ENCODE measurements around the gene FXYD1. TPM values are rescaled to one million over a fixed set of nuclear protein-coding genes. Genes with fewer than 3 reads are reported as not detected.
"Not testable (repeated sequence)": the region's sequence is repeated elsewhere in the genome, so short reads cannot be mapped to it uniquely, and the experiment has no call there.

The FXYD1 gene
- total RNA-seq, 5 donors from 2014 or later (not counting 1 experiment from before 2014, with no cell fraction given): 0.70 to 7.7 (median 4.8) TPM

DNA sequence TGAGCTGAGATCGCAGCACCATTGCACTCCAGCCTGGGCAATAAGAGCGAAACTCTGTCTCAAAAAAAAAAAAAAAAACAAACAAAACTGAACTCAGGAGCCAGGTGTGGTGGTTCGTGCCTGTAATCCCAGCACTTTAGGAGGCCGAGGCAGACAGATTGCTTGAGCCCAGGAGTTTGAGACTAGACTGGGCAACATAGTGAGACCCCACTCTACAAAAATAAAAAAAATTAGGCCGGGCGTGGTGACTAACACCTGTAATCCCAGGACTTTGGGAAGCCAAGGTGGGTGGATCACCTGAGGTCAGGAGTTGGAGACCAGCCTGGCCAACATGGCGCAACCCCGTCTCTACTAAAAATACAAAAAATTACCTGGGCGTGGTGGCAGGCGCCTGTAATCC lies 36.7 kb upstream of the FXYD1 start:
- ATAC-seq (replicated peaks in 1 of 4); H3K4me3 Mint-ChIP-seq; H3K27me3 ChIP-seq (replicated peaks in 1 of 2; ENCODE audit: control insufficient read depth in 2 of 2, extremely low read depth in 1 of 2, insufficient read depth in 2 of 2, low read length in 1 of 2); H3K27me3 Mint-ChIP-seq; H3K4me3 ChIP-seq (ENCODE audit: control insufficient read depth in 1 of 2, extremely low read depth in 1 of 2, low read length in 1 of 2); POLR2A ChIA-PET; H3K27ac Mint-ChIP-seq; H3K4me1 ChIP-seq (ENCODE audit: control insufficient read depth in 1 of 2, extremely low read depth in 1 of 2, insufficient read depth in 2 of 2, low read length in 2 of 2); H3K36me3 Mint-ChIP-seq; H3K4me1 Mint-ChIP-seq; H3K9me3 Mint-ChIP-seq; H3K9me3 ChIP-seq; CTCF ChIA-PET; H3K27ac ChIP-seq (ENCODE audit: low read length); DNase-seq; H3K36me3 ChIP-seq (ENCODE audit: control insufficient read depth in 2 of 2, extremely low read depth in 1 of 2, insufficient read depth in 1 of 2, low read length in 1 of 2): not testable (repeated sequence)
- WGBS (ENCODE audit: insufficient coverage): 95% methylated on average over 5 of the region's 10 CpGs

DNA sequence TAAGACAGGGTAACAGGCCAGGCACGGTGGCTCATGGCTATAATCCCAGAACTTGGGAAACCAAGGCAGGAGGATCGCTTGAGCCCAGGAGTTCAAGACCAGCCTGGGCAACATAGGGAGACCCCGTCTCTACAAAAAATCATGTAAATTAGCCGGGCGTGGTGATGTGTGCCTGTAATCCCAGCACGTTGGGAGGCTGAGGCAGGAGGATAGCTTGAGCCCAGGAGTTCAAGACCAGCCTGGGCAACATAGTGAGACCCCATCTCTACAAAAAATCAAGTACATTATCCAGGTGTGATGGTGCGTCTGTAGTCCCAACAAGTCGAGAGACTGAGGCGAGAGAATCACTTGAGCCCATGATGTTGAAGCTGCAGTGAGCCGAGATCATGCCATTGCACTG lies 35.0 kb upstream of the FXYD1 start:
- H3K4me1 ChIP-seq (ENCODE audit: control insufficient read depth in 1 of 2, extremely low read depth in 1 of 2, insufficient read depth in 2 of 2, low read length in 2 of 2); ATAC-seq (replicated peaks in 1 of 4); H3K36me3 ChIP-seq (ENCODE audit: control insufficient read depth in 2 of 2, extremely low read depth in 1 of 2, insufficient read depth in 1 of 2, low read length in 1 of 2); H3K36me3 Mint-ChIP-seq; DNase-seq; CTCF ChIA-PET; H3K4me3 Mint-ChIP-seq; H3K27me3 ChIP-seq (replicated peaks in 1 of 2; ENCODE audit: control insufficient read depth in 2 of 2, extremely low read depth in 1 of 2, insufficient read depth in 2 of 2, low read length in 1 of 2); H3K4me3 ChIP-seq (ENCODE audit: control insufficient read depth in 1 of 2, extremely low read depth in 1 of 2, low read length in 1 of 2); H3K9me3 Mint-ChIP-seq; H3K27me3 Mint-ChIP-seq; H3K27ac ChIP-seq (ENCODE audit: low read length); H3K9me3 ChIP-seq; H3K27ac Mint-ChIP-seq; H3K4me1 Mint-ChIP-seq; POLR2A ChIA-PET: not testable (repeated sequence)
- WGBS (ENCODE audit: insufficient coverage): 81% methylated on average over 10 of the region's 10 CpGs

DNA sequence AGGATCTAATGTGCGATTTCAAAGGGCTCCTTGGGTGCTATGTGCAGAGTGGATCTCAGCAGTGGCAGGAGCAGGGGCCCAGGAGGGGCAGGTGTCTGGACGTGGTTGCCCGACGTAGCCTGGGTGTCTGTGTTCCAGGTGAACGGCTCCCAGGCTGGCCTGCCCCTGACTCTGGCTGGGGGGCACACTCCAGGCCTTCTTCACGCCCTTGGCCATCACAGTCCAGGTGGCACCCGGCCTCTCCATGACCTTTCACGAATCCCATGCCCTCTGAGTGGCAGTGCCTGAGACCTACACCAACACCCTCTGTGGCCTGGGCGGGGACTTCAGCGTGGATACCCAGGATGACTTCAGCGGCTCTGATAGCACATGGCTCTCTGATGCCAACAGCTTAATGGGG lies 34.3 kb upstream of the FXYD1 start:
- H3K27me3 Mint-ChIP-seq: peaks cover 0 to 2% of the 10 kb centered on the region in 2 donors
- Histone ChIP-seq H3K27me3 (replicated peaks in 1 of 2; ENCODE audit: control insufficient read depth in 2 of 2, extremely low read depth in 1 of 2, insufficient read depth in 2 of 2, low read length in 1 of 2) (peaks cover 0 to 3% of the 10 kb centered on the region in 2 experiments), H3K4me1 (ENCODE audit: control insufficient read depth in 1 of 2, extremely low read depth in 1 of 2, insufficient read depth in 2 of 2, low read length in 2 of 2) (no peaks in the 10 kb centered on the region), H3K4me3 (ENCODE audit: control insufficient read depth in 1 of 2, extremely low read depth in 1 of 2, low read length in 1 of 2) (no peak overlapping the region), H3K36me3 (ENCODE audit: control insufficient read depth in 2 of 2, extremely low read depth in 1 of 2, insufficient read depth in 1 of 2, low read length in 1 of 2) (no peaks in the 10 kb centered on the region), H3K27ac (ENCODE audit: low read length) (no peak overlapping the region), H3K9me3 (no peaks in the 10 kb centered on the region)
- ATAC-seq (replicated peaks in 1 of 4): no peak
- no peaks in the 10 kb centered on the region for H3K4me1 Mint-ChIP-seq
- no peak overlapping the region for H3K4me3 Mint-ChIP-seq
- DNase-seq: no peak
- ChIA-PET POLR2A (no interaction called here), CTCF (no interaction called here)
- no peaks in the 10 kb centered on the region for H3K9me3 Mint-ChIP-seq
- no peaks in the 10 kb centered on the region for H3K36me3 Mint-ChIP-seq
- no peak overlapping the region for H3K27ac Mint-ChIP-seq
- 94% methylated on average over 10 of the region's 11 CpGs for WGBS (ENCODE audit: insufficient coverage)

DNA sequence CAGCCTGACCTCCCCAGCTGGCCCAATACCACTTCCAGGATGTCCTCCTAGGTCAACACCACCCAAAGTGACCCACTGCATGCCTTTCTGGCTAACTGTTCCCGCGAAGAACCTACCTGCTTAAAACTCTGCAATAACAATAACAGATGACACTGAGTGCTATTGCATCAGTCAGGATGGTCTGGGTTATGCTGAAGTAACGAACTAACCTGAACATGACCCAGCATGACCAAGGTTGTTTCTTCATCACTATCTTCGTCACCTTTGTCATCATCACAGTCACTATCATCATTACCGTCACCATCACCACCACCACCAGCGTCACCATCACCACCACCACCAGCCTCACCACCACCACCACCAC lies 33.6 kb upstream of the FXYD1 start:
- no peaks in the 10 kb centered on the region for H3K4me1 Mint-ChIP-seq
- WGBS (ENCODE audit: insufficient coverage): 86% methylated on average over 6 of the region's 6 CpGs
- no peak for ATAC-seq (replicated peaks in 1 of 4)

DNA sequence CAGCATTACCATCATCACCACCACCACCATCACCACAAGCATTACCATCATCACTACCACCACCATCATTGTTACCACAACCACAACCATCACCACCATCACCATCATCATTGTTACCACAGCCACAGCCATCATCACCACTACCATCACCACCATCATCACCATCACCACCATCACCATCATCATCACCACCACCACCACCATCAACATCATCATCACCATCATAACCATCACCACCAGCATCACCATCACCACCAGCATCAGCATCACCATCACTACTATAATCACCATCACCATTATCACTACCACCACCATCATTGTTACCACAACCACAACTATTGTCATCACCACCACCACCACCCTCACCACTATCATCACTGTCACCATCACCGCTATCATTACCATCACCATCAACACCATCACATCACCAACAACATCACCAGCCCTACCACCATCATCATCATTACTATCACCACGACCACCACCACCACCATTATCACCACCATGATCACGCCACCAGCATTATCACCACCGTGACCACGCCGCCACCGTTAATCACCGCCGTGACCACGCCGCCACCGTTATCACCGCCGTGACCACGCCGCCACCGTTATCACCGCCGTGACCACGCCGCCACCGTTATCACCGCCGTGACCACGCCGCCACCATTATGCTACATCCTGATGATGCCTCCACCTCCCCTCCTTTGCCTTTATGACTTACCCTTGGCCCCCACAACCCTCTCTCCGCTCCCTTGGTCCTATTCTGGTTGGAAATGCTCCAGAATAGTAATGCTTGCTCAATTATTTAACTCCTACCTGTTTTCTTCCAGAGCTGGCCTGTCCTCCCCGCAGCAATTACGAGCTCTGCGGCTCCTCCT lies 33.0 kb upstream of the FXYD1 start:
- H3K4me3 ChIP-seq (ENCODE audit: control insufficient read depth in 1 of 2, extremely low read depth in 1 of 2, low read length in 1 of 2): no peak overlapping the region
- ChIA-PET CTCF (no interaction called here), POLR2A (no interaction called here)
- Mint-ChIP-seq H3K4me3 (no peak overlapping the region), H3K27ac (no peak overlapping the region), H3K4me1 (no peaks in the 10 kb centered on the region), H3K27me3 (peaks cover 0 to 2% of the 10 kb centered on the region in 2 donors), H3K9me3 (no peaks in the 10 kb centered on the region), H3K36me3 (no peaks in the 10 kb centered on the region)
- DNase-seq (no peak), ATAC-seq (replicated peaks in 1 of 4) (no peak)
- no peak overlapping the region for H3K27ac ChIP-seq (ENCODE audit: low read length)
- no peaks in the 10 kb centered on the region for H3K36me3 ChIP-seq (ENCODE audit: control insufficient read depth in 2 of 2, extremely low read depth in 1 of 2, insufficient read depth in 1 of 2, low read length in 1 of 2)
- H3K4me1 ChIP-seq (ENCODE audit: control insufficient read depth in 1 of 2, extremely low read depth in 1 of 2, insufficient read depth in 2 of 2, low read length in 2 of 2): no peaks in the 10 kb centered on the region
- H3K27me3 ChIP-seq (replicated peaks in 1 of 2; ENCODE audit: control insufficient read depth in 2 of 2, extremely low read depth in 1 of 2, insufficient read depth in 2 of 2, low read length in 1 of 2): peaks cover 0 to 7% of the 10 kb centered on the region in 2 experiments
- no peaks in the 10 kb centered on the region for H3K9me3 ChIP-seq
- 91% methylated on average over 27 of the region's 30 CpGs for whole genome bisulfite sequencing (ENCODE audit: insufficient coverage)

More for the DNA sequence above, 33.6 kb upstream of the FXYD1 start:
- H3K27ac ChIP-seq (ENCODE audit: low read length): no peak overlapping the region
- no peaks in the 10 kb centered on the region for H3K9me3 Mint-ChIP-seq
- H3K27me3 ChIP-seq (replicated peaks in 1 of 2; ENCODE audit: control insufficient read depth in 2 of 2, extremely low read depth in 1 of 2, insufficient read depth in 2 of 2, low read length in 1 of 2): peaks cover 0 to 5% of the 10 kb centered on the region in 2 experiments
- ChIA-PET POLR2A (no interaction called here), CTCF (no interaction called here)
- H3K9me3 ChIP-seq: no peaks in the 10 kb centered on the region
- H3K27ac Mint-ChIP-seq: no peak overlapping the region
- no peak overlapping the region for H3K4me3 ChIP-seq (ENCODE audit: control insufficient read depth in 1 of 2, extremely low read depth in 1 of 2, low read length in 1 of 2)
- H3K27me3 Mint-ChIP-seq: peaks cover 0 to 2% of the 10 kb centered on the region in 2 donors
- no peak overlapping the region for H3K4me3 Mint-ChIP-seq
- no peak for DNase-seq
- no peaks in the 10 kb centered on the region for H3K4me1 ChIP-seq (ENCODE audit: control insufficient read depth in 1 of 2, extremely low read depth in 1 of 2, insufficient read depth in 2 of 2, low read length in 2 of 2)
- no peaks in the 10 kb centered on the region for H3K36me3 ChIP-seq (ENCODE audit: control insufficient read depth in 2 of 2, extremely low read depth in 1 of 2, insufficient read depth in 1 of 2, low read length in 1 of 2)
- H3K36me3 Mint-ChIP-seq: no peaks in the 10 kb centered on the region

DNA sequence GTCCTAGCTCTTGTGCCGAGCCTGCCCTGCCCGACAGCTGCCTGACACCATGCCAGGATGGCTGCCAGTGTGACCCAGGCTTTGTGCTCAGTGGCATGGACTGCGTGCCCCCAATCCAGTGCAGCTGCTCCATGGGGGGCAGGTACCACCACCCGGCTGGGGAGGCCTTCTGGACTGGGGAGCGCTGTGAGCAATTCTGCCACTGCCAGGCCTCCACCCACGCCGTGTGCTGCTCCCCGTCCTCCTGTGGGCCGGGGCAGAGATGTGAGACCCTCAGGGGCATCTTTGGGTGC lies 32.4 kb upstream of the FXYD1 start:
- POLR2A ChIA-PET: no interaction called here
- no peak overlapping the region for H3K4me3 ChIP-seq (ENCODE audit: control insufficient read depth in 1 of 2, extremely low read depth in 1 of 2, low read length in 1 of 2)
- 89% methylated on average over 9 of the region's 9 CpGs for WGBS (ENCODE audit: insufficient coverage)

More for the DNA sequence above, 32.4 kb upstream of the FXYD1 start:
- Mint-ChIP-seq H3K27me3 (peaks cover 0 to 2% of the 10 kb centered on the region in 2 donors), H3K9me3 (no peaks in the 10 kb centered on the region), H3K27ac (no peak overlapping the region), H3K4me1 (no peaks in the 10 kb centered on the region), H3K36me3 (no peaks in the 10 kb centered on the region), H3K4me3 (no peak overlapping the region)
- H3K27me3 ChIP-seq (replicated peaks in 1 of 2; ENCODE audit: control insufficient read depth in 2 of 2, extremely low read depth in 1 of 2, insufficient read depth in 2 of 2, low read length in 1 of 2): peaks cover 0 to 9% of the 10 kb centered on the region in 2 experiments
- H3K36me3 ChIP-seq (ENCODE audit: control insufficient read depth in 2 of 2, extremely low read depth in 1 of 2, insufficient read depth in 1 of 2, low read length in 1 of 2): no peaks in the 10 kb centered on the region
- ATAC-seq (replicated peaks in 1 of 4) (no peak), DNase-seq (no peak)
- H3K9me3 ChIP-seq: no peaks in the 10 kb centered on the region
- H3K4me1 ChIP-seq (ENCODE audit: control insufficient read depth in 1 of 2, extremely low read depth in 1 of 2, insufficient read depth in 2 of 2, low read length in 2 of 2): no peaks in the 10 kb centered on the region
- no peak overlapping the region for H3K27ac ChIP-seq (ENCODE audit: low read length)
- CTCF ChIA-PET: no interaction called here

Measured in T-cell (primary cell).